Neural cell (in vitro differentiated cells): ENCODE data around the gene TLL1. TPM values are rescaled to one million over a fixed set of nuclear protein-coding genes. Genes with fewer than 3 reads are reported as not detected.

Source experiments
- H2AFZ ChIP-seq: fragments of 200-600, 300-800 bp; sonication (generic), shearing (Covaris generic); 2 replicates; pipeline ENCODE4 v1.6.0; 2014; ENCODE audit warnings: low read depth, mild to moderate bottlenecking, antibody characterized with exemption, low read length, moderate library complexity
- H3F3A ChIP-seq: fragments of 200-600 bp; shearing (Covaris generic); 2 replicates; pipeline ENCODE4 v1.6.1; 2016; ENCODE audit warnings: mild to moderate bottlenecking, moderate library complexity, mixed read lengths, antibody characterized with exemption, low read length; ENCODE audit not compliant: insufficient read depth, poor library complexity, severe bottlenecking
- H3K27ac ChIP-seq: fragments of 200-600, 300-800 bp; sonication (generic), shearing (Covaris generic); 2 replicates; pipeline ENCODE4 v1.5.1; 2014; ENCODE audit warnings: mild to moderate bottlenecking, low read length, moderate library complexity
- H3K27me3 ChIP-seq: fragments of 300-800, 200-600 bp; sonication (generic), shearing (Covaris generic); 2 replicates; pipeline ENCODE4 v1.6.0; 2014; ENCODE audit warnings: mild to moderate bottlenecking, low read depth, low read length, moderate library complexity; ENCODE audit not compliant: insufficient read depth
- H3K36me3 ChIP-seq: fragments of 300-800, 200-600 bp; sonication (generic), shearing (Covaris generic); 2 replicates; pipeline ENCODE4 v1.5.1; 2014; ENCODE audit warnings: mild to moderate bottlenecking, antibody characterized with exemption, low read length, moderate library complexity; ENCODE audit not compliant: insufficient read depth
- H3K4me2 ChIP-seq: fragments of 300-800, 200-600 bp; sonication (generic), shearing (Covaris generic); 2 replicates; pipeline ENCODE4 v1.6.0; 2014; ENCODE audit warnings: mild to moderate bottlenecking, low read length
- H3K4me3 ChIP-seq: fragments of 300-800, 200-600 bp; sonication (generic), shearing (Covaris generic); 2 replicates; pipeline ENCODE4 v1.5.1; 2014; ENCODE audit warnings: mild to moderate bottlenecking, low read length, moderate library complexity
- H3K79me2 ChIP-seq: fragments of 200-600 bp; shearing (Covaris generic); replicated peaks from 2 replicates; pipeline ENCODE4 v1.6.0; 2014; ENCODE audit warnings: mild to moderate bottlenecking, low read length, moderate library complexity; ENCODE audit not compliant: insufficient read depth
- H3K9ac ChIP-seq: fragments of 300-800, 200-600 bp; sonication (generic), shearing (Covaris generic); 2 replicates; pipeline ENCODE4 v1.6.1; 2016; ENCODE audit warnings: mild to moderate bottlenecking, low read length, mixed read lengths
- H3K9me2 ChIP-seq: fragments of 200-600 bp; shearing (Covaris generic); 2 replicates; pipeline ENCODE4 v1.6.1; 2016; ENCODE audit warnings: mild to moderate bottlenecking, low read length, mixed read lengths; ENCODE audit not compliant: insufficient read depth
- H3K9me3 ChIP-seq: fragments of 200-600, 300-800 bp; sonication (generic), shearing (Covaris generic); 2 replicates; pipeline ENCODE4 v1.6.1; 2016; ENCODE audit warnings: mild to moderate bottlenecking, mixed run types, low read length, moderate library complexity, mixed read lengths
- H4K20me1 ChIP-seq: fragments of 200-600 bp; shearing (Covaris generic); 2 replicates; pipeline ENCODE4 v1.6.1; 2016; ENCODE audit warnings: mild to moderate bottlenecking, mixed run types; ENCODE audit not compliant: insufficient read depth
- CTCF ChIP-seq: fragments of 450-650 bp; IDR thresholded peaks from 2 replicates; pipeline ENCODE4 v1.5.1; 2014; ENCODE audit warnings: antibody characterized with exemption, mild to moderate bottlenecking, moderate library complexity; ENCODE audit not compliant: poor library complexity, severe bottlenecking
- EP300 ChIP-seq: fragments of 450-650 bp; conservative IDR thresholded peaks from 2 replicates; pipeline ENCODE4 v1.6.1; 2014; ENCODE audit warnings: antibody characterized with exemption, mild to moderate bottlenecking, moderate library complexity; ENCODE audit not compliant: poor library complexity, severe bottlenecking
- EZH2 ChIP-seq: fragments of 200-600, 300-800 bp; shearing (Covaris generic), sonication (generic); IDR thresholded peaks from 2 replicates; pipeline ENCODE4 v1.6.1; 2014; ENCODE audit warnings: antibody characterized with exemption, low read length, borderline replicate concordance, mild to moderate bottlenecking; ENCODE audit not compliant: insufficient read depth, poor library complexity, severe bottlenecking
- MXI1 ChIP-seq: fragments of 450-650 bp; conservative IDR thresholded peaks from 2 replicates; pipeline ENCODE4 v1.6.1; 2014; ENCODE audit warnings: antibody characterized with exemption, mild to moderate bottlenecking; ENCODE audit not compliant: poor library complexity, severe bottlenecking
- POLR2AphosphoS5 ChIP-seq: IDR thresholded peaks from 2 replicates; pipeline ENCODE4 v1.6.1; 2012
- RAD21 ChIP-seq: fragments of 450-650 bp; conservative IDR thresholded peaks from 2 replicates; pipeline ENCODE4 v1.6.1; 2014; ENCODE audit warnings: antibody characterized with exemption, mild to moderate bottlenecking, moderate library complexity
- REST ChIP-seq: IDR thresholded peaks from 2 replicates; pipeline ENCODE4 v1.6.1; 2012; ENCODE audit warnings: borderline replicate concordance
- SMC3 ChIP-seq: fragments of 450-650 bp; conservative IDR thresholded peaks from 2 replicates; pipeline ENCODE4 v1.6.1; 2014; ENCODE audit warnings: antibody characterized with exemption, mild to moderate bottlenecking, moderate library complexity; ENCODE audit not compliant: poor library complexity
- TAF1 ChIP-seq: IDR thresholded peaks from 2 replicates; pipeline ENCODE4 v1.6.1; 2012; ENCODE audit warnings: low read depth
- polyA plus RNA-seq: library from polyadenylated mRNA; depleted of rRNA; stranded (reverse); fragments of >200 nt; gene quantifications from 2 replicates; pipeline ENCODE4 v1.2.3, GENCODE V29; 2014

Gene TLL1
- polyA plus RNA-seq, 1 donor from 2014 or later: not detected

- TF ChIP-seq EZH2: no peak
- no peak for TF ChIP-seq MXI1
- no peak for TF ChIP-seq SMC3
- no peak for TF ChIP-seq CTCF
- TF ChIP-seq TAF1: no peak
- TF ChIP-seq REST: no peak
- no peak for TF ChIP-seq EP300
- TF ChIP-seq RAD21: no peak
- Histone ChIP-seq H4K20me1 (no peaks in the 10 kb centered on the region), H3K79me2 (no peaks in the 10 kb centered on the region), H3K36me3 (no peaks in the 10 kb centered on the region), H3F3A (no peaks in the 10 kb centered on the region), H3K4me3 (no peak overlapping the region), H3K4me2 (no peak overlapping the region), H3K9me2 (no peaks in the 10 kb centered on the region), H2AFZ (no peak overlapping the region), H3K9ac (no peak overlapping the region), H3K27me3 (no peaks in the 10 kb centered on the region), H3K9me3 (no peaks in the 10 kb centered on the region), H3K27ac (no peak overlapping the region)
These were observed 53.3 kb downstream of the TLL1 start for GRCh38 chr4:165926307-165926706.

- Histone ChIP-seq H3K79me2 (no peaks in the 10 kb centered on the region), H3K9me3 (no peaks in the 10 kb centered on the region), H3K4me2 (no peak overlapping the region), H3K9me2 (no peaks in the 10 kb centered on the region), H3K9ac (no peak overlapping the region), H3F3A (no peaks in the 10 kb centered on the region), H3K27ac (no peak overlapping the region), H2AFZ (no peak overlapping the region), H3K36me3 (no peaks in the 10 kb centered on the region), H3K27me3 (no peaks in the 10 kb centered on the region), H3K4me3 (no peak overlapping the region), H4K20me1 (no peaks in the 10 kb centered on the region)
- TF ChIP-seq EZH2 (no peak), RAD21 (no peak), CTCF (no peak), REST (no peak), POLR2AphosphoS5 (no peak), TAF1 (no peak), MXI1 (no peak), SMC3 (no peak), EP300 (no peak)
These were observed 54.3 kb downstream of the TLL1 start for GRCh38 chr4:165927366-165927765.
